IPS DF 19.7 (cell line): ENCODE measurements around the gene IGSF3.
"Not testable (repeated sequence)": the region's sequence is repeated elsewhere in the genome, so short reads cannot be mapped to it uniquely, and the experiment has no call there.

Experiments used
- DNase-seq: peaks from one replicate; pipeline ENCODE4 v3.0.0-alpha.2; 2013; ENCODE audit warnings: low read depth, low spot score

Gene IGSF3

DNA sequence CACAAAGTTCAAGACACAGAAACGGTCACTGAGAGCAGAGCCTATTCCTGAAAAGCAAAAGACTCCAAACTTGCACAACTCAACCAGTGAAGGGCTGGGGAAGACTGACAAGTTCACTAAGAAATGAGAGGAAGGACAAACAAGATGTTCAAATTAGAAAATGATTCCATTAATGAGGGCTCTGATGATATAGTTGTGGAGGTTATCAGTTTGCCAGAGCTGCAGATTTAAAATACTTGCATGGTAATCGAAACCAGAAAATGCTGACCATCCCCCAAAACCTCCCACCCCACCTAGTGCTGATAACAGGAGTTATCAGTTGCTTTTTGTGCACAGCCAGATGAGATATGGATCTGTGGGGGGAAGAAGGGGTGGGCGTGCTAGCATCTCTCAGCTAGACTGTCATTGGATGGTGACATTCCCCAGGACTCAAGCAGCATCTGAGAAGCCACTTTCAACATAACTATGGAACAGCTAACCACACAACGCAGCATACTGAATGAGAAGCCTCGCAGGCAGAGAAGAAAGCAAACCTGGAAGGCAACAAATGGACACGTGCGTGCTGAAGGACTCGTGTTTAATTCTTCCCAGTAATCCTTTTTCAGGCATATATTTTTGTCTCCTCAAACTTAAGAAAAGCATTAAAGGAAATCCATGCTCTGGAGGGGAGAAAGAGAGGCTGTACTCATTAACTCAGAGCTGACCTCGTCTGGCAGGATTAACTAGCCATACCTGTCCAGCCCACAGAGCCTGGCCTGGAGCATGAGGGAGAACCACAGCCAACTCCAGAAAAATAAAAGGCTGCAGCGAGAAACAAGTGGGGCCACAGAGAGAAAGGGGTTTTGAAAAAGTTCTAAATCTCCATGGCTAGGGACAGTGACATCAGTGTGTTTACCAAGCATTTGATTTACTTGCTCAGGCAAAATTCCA lies 35.3 kb downstream of the IGSF3 start:
- not testable (repeated sequence) for DNase-seq

DNA sequence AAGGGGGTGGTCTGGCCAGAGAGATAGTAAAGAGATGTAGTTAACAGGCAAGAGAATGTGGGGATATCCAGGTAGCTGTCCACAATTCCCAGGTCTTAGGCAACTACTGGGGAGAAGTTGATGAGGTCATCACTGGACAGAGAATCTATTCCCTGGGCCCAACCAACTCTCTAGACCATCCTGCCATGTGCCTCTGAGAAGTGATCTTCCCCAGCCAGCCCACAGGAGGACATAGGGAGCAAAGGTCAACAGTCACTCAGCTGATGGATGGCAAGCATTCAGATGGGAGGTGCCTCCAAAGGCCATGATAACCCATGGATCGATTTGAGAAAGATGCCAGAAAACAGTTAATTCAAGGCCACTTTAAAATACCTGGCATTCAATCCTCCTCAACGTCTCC lies 36.0 kb downstream of the IGSF3 start:
- not testable (repeated sequence) for DNase-seq

DNA sequence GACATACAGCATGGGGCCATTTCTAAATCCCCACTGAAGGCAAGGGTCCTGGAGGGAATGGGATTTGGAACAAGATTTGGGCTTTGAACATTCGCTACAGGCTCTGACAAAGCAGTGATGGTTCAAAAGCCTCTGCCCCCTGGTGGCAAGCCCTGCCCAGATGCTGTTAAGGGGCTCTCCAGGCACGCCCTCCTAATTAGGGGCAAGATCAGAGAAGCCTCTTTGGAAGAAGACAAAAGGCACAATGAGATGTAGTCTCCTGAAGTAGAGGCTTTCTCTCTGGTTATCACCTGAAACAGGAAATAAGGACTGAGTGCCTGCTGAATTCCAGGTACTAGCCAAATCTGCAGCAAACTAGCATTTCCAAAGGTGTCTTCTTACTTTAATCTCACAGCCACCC lies 37.5 kb downstream of the IGSF3 start:
- not testable (repeated sequence) for DNase-seq

DNA sequence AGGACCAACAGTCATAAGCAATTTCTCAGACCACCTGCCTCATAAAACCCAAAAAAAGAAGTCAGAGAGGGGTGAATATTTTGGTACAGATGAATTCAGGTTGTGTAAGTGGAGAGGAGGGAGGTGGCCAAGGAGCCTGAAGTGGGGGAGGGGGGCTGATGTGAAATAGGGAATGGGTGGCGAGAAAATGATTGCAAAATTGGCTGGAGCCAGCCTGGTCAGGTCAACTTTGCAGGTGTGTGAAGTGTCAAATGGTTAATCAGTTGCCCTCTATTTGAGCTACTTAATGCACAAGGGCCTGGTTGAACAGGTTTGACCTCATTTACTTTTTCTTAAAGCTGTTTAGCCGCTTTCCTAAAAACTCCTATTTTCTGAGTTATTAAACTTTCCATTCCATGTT lies 38.1 kb downstream of the IGSF3 start:
- DNase-seq, result not testable (repeated sequence)

DNA sequence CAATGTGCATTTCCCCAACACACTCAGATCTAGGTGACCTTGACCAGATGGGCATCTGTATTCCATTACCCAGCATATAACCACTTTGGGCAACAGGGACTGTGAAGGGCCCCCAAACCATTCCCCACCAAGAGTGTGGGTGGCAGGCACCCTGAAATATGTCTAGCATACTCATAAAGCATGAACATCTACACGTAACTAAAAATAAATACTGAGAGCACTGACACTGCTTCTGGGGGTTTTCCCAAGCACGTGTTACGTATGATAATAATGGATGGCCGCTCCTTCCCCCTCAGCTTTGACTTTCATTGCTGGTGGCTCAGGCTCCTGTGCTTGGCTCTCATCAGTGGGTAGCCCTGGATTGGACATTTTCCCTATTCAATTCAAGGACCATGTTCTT lies 39.1 kb downstream of the IGSF3 start:
- DNase-seq, result no peak

DNA sequence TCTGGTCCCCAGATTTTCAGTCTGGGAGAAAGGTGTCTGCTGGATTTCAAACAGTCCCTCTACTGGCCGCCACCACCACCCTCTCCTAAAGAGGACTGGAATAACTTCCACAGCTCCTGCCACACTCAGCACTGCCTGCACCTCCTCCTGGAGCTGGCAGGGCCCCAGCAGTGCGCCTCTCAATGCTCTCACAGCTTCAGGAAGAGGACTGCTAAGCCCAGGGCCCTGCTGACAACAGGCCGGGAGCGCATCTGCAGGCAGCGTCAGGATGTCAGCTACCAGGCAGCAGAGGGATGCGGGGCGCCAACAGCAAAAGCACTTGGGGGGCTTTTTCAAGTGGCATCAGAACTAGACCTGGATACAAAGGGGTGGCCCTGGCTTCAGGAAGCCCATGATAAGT lies 40.2 kb downstream of the IGSF3 start:
- DNase-seq, result not testable (repeated sequence)

DNA sequence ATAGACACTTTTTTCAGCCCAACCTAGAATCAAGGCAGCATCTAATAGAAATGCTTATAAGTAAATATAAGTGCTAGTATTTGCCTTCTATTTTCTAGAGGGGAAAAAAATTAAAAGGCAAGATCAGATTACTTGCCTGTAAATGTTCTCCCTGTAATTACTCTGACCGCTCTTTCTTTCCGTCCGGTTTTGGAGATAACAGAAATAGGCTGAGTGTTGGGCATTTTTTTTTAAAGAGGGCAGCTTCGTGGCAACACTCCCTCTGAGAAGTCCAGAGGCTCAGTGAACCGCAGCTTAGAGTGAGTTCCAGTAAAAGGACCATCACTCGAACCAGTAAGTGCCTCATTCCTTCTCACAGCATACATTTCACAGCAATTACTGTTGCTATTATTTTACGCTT lies 40.6 kb downstream of the IGSF3 start:
- DNase-seq, result not testable (repeated sequence)

DNA sequence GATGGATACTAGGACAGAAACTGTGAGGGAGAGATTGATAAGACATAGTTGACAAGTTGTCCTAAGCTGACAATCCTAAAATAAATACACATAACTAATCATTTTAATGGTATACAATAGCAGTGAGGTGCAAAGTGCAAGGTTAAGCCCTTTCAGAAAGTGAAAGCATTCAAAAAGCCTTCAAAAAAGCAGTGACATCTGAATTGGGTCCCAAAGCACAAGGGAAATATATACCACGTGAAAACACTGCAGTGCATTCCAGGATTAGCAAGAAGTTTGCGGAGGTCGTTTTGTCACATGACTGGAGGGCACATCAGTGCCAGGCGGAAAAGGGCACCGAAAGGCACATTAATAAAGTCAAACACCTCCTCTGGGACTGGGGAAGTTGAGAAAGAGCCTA lies 42.4 kb downstream of the IGSF3 start:
- DNase-seq, result not testable (repeated sequence)

DNA sequence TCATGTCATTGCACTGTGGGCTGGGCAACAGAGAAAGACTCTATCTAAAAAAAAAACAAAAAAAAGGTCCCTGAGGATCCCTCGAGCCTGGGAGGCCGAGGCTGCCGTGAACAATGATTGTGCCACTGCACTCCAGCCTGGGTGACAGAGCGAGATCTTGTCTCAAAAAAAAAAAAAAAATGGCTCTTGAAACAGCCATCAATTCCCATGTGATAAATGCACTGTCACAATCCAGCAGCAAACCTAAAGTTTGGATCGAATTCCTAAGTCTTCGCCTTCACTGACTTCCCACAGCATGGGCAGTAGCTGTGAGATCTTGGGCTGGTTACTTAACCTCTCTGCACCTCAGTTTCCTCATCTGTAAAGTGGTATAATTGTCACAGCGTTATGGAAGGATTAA lies 43.5 kb downstream of the IGSF3 start:
- no peak for DNase-seq

DNA sequence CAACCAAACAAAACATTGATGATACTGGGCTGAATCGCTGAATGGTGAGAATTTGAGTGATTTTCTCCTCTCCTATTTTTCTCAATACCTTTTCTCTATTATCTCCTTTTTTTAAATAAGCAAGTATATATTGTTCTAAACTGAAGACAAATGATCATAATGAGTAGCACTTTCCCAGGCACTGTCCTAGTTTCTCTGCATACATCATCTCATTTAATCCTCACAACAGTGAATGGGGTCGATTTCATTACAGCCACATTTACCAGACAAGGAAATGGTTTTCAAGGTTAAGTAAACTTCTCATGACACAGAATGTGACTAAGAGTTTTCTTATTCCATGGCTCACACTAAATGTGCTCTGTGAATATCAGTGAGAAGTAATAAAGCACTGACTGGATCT lies 45.0 kb downstream of the IGSF3 start:
- DNase-seq, result not testable (repeated sequence)

DNA sequence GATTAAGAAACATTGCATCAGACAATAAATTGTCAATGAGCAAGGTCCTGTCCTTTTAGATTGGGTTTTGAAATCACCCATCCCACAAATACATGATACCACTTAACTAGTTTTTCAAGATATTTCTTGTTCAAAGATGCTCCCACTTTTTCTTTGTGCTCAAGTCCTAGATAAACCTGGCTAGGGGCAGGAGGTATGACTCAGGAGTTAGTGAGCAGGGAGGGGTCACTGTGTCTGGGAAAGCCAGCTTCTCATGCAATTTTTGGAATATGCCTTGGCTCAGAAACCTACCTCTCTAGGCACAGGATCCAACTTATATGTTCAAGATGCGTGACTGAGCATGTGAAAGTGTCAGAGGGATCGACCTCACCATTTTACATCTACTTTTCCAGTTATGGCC lies 45.8 kb downstream of the IGSF3 start:
- DNase-seq, result not testable (repeated sequence)

DNA sequence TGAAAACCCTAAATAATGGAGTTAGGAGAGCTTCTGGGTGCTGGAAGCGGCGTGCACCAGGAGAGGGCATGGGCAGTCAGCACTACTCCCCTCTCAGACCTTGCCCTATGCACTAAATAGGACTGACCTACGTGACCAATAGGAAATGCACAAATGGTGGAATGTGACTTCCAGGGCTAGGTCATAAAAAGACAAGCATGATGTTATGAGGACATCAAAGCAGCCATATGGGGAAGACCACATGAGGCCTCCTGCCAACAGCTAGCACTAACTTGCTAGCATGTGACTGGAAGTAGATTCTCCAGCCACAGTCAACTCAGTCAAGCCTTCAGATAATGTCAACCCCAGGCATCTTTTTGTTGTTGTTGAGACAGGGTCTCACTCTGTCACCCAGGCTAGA lies 47.1 kb downstream of the IGSF3 start:
- DNase-seq, result not testable (repeated sequence)

DNA sequence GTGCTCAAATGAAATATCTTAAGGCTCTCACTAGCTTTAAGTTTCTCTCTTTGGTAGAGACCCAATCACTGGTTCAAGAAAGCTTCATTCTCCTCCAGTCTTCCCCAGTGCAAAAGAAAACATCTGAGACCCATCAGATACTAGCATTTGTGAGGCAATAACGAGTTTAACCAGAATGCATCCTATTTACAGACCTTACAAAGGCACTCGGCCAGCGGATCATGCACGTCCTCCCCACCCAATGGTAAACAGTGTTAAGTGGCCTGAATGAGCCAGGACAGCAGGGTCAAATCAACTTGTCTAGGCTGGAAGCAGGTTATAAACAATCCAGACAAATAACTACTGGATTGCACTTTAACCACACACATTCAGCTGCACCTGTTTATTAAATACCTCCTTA lies 48.4 kb downstream of the IGSF3 start:
- not testable (repeated sequence) for DNase-seq

DNA sequence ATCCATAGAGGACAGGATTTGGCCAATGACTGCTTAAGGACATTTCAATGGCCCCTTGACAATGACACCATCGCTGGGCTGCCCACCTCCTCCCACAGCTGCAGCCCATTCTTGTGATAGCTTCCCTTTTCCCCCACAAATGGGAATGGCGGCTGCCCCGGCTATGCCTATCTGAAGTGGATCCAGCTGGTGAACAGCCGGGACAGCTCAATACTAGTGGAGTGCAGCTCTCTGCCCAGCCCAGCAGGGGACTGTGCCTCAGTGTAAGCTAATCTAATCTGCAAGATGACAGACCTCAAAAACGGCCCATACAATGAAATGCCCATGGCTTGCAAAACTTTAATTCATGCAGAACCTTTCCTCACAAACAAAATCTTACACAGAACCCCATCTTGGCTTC lies 49.7 kb downstream of the IGSF3 start:
- DNase-seq, result not testable (repeated sequence)

DNA sequence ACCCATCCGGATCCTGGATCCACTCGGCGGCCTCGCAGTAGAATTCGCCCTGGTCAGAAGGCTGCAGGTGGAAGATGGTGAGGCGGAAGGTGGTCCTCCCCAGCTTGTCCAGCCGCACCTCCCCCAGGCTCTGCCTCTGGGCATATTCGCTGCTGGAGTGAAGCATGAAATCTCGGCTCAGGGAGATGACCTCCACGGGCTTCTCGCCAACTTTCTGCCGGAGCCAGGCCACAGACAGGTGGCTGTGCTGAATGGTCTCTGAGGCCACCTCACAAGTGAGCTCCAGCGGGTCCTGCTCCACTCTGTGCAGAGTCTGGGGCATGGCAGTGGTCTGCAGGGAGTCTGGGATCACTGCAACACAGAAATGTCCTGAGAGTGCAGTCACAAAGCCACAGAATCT lies 53.7 kb downstream of the IGSF3 start:
- not testable (repeated sequence) for DNase-seq

DNA sequence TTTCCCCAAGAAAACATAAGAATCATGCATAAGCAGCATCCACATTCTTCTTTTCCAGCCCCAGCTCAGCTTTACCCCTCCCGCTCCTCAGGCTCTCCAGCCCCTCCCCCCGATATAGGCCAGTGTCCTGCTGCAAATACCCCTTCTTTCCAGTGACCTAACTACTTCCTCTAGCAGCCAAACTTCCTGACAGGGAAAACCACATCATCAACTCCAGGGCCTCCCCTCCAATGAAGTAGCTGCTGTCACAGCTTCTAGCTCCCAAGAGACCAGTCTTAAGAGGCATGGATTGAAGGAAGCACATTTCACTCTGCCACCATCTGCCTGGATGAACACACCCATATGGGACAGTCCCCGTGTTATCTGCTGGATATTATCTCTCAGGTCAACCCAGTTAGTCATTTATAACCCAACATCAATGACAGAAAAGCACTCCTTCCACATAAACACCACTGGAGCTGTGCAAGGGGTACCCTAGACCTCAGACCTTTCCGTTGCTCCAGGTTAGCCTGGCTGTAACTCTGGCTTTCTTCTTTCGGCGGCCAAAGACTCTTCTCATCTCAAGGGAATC lies 57.6 kb downstream of the IGSF3 start:
- DNase-seq, result not testable (repeated sequence)

DNA sequence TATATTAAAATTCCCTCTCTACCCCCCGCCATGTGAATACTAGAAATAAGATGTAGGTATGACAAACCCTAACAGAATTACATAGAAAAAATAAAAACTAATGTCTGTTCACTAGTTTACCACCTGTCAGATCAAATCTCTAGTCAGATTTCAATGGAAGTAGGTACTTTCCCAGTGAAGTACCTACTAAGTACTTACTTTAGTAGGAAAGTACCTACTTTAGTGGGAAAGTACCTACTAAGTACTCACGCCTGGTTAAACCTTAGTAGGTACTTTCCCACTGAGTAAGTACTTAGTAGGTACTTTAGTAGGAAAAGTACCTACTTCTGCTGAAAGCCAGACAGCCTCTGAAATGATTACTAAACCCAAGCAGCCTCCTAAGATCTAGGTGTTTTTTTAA lies 58.7 kb downstream of the IGSF3 start:
- DNase-seq, result not testable (repeated sequence)

DNA sequence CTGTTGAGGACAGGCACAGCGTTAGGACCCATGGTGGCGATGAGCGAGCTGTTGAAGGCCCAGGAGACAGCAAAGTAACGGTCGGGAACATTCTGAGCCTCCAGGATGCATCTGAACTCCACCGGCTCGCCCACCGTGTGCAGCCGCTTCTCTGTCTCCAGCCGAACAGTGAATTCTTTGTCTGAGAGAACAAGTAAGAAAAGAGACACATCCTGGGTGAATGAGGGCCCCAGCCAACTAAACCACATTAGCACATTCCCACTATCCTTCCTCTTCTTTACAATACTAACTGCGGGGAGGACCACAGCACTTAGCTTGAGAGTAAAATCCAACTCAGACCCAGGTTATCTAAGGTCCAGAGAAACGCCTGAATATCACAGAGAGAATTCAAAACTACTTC lies 59.4 kb downstream of the IGSF3 start:
- DNase-seq, result not testable (repeated sequence)

DNA sequence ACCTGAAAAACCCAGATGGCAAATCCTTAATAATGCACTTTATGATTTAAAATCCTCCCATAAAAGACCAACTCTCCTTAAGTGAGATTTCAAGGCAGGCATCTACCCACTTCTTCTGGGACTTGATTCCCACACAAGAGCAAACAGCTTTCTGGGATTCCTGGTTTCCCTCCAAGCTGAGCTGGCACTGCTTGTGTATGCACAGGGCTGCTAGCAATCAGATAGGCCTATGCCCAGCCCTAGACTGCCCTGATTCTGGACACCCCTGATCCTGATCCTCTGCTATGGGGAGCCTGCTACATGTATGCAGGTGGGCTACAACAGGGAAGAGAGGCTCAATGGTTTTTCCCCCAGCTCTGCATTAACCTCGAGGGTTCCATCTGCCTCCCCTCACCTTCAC lies 60.1 kb downstream of the IGSF3 start:
- DNase-seq, result not testable (repeated sequence)

DNA sequence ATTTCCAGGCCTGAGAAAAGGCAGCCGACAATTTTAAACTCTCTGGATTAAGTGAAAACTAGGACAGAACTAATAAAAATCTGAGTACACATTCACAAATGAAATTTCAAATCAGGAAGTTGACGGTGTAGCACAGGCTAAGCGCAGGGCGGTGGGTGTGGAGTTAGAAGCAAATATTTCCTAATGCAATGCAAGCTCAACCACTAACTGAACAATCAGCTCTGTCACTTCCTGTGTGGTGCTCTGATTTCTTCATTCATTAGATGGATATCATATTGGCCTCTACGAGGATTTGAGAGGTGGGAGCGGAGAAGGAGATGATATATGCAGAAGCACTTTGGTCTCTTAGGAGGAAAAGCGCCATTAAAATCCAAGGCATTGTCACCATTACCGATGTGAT lies 61.5 kb downstream of the IGSF3 start:
- not testable (repeated sequence) for DNase-seq

DNA sequence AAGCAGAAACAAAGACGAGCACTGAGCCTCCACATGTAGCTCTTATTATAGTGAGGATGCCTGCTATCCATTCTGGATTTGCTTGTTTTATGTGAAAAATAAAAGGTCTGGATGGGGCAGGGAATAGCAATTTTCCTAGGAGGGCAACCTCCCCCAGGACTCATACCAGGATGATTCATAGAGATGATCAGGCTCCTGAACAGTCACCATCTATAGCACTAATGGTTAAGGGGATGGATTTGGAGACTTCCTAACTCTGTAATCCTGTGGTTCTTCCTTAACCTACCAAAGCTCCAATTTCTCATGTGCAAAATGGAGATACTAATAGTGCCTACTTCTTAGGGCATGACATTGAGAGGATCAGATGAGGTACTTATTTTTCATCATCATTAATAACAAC lies 62.2 kb downstream of the IGSF3 start:
- DNase-seq, result no peak

DNA sequence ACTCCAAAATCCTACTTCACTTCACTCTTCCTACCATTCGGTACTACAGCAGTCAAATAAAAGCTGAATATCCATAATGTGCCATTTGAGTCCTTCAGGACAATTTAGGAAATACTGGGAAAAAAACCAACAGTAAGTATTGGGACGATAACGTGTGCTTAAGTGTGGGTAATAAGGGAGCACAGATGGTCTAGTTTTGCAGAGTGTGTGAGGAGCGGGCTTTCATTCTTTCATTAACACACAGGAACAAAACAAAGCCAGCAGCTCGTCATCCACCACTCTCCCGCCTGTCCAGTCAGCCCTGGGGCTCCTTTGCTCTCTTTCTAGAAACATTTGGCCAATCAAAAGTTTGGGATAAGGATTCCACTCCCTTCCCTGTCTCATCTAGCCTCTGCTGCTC lies 63.1 kb downstream of the IGSF3 start:
- DNase-seq, result not testable (repeated sequence)

DNA sequence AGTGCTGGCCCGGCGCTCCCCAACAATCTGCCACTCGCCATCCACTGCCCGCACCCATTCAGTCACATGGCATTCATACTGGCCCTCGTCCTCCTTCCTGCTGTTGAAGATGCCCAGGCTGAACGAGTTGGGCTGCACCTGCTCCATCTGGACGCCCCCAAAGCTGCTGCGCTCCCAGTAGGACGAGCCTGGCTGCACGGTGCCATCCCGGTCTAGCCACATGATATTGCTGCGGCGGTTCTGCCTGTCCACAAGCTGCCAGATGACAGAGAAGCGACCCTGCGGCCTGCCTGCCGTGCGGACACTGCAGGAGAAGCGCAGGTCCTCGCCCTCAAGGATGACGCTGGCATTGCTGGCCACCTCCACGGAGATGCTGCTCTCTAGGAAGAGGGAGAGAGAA lies 63.9 kb downstream of the IGSF3 start:
- not testable (repeated sequence) for DNase-seq
